Renal cortex interstitium (tissue), 11 donors: ENCODE data around the gene CHD1. TPM values are rescaled to one million over a fixed set of nuclear protein-coding genes. Genes with fewer than 3 reads are reported as not detected.

Source experiments
- DNase-seq, 11 donors: peaks; one replicate each; pipeline ENCODE4 v3.0.0-alpha.2; 2013; ENCODE audit warnings: low read depth in 9 of 11, low spot score in 4 of 11; ENCODE audit errors: extremely low read depth in 1 of 11
- polyA plus RNA-seq, 3 donors: library from polyadenylated mRNA; unstranded; fragments of 120-200 nt; gene quantifications; one replicate each; pipeline ENCODE4 v1.2.1, GENCODE V29; 2013; ENCODE audit not compliant: insufficient read length in 3 of 3

Gene CHD1
- polyA plus RNA-seq, 3 donors = 61.4 to 81.1 (median 76.9) TPM

GRCh38 chr5:98840946-98841345, 87.9 kb downstream of the CHD1 start:
- no peak for DNase-seq

- DNase-seq = peak in 4 of 11 donors; percentile 1 to 24 (median 14)
Observed at GRCh38 chr5:98839469-98840383, 89.1 kb downstream of the CHD1 start.

GRCh38 chr5:98836175-98836574, 92.6 kb downstream of the CHD1 start:
- DNase-seq = no peak

- no peak for DNase-seq
Observed at GRCh38 chr5:98827588-98828284, 101.1 kb downstream of the CHD1 start.

GRCh38 chr5:98827161-98827560, 101.6 kb downstream of the CHD1 start:
- peak in 9 of 11 donors; percentile 14 to 40 (median 22) for DNase-seq

- DNase-seq = no peak
Observed at GRCh38 chr5:98825582-98826375, 103.0 kb downstream of the CHD1 start.

GRCh38 chr5:98816582-98817222, 112.1 kb downstream of the CHD1 start:
- no peak for DNase-seq

- DNase-seq = no peak
Observed at GRCh38 chr5:98813755-98814154, 115.1 kb downstream of the CHD1 start.

- no peak for DNase-seq
Observed at GRCh38 chr5:98810206-98810605, 118.6 kb downstream of the CHD1 start.

- DNase-seq = no peak
Observed at GRCh38 chr5:98807806-98808205, 121.0 kb downstream of the CHD1 start.

GRCh38 chr5:98805070-98805469, 123.7 kb downstream of the CHD1 start:
- no peak for DNase-seq

- no peak for DNase-seq
Observed at GRCh38 chr5:98804066-98804465, 124.7 kb downstream of the CHD1 start.

Other genes starting within 250 kb of the CHD1 start
- 10 to 100 TPM; 12.3 to 14.9 (median 13.3) TPM for gene RGMB, start 155.3 kb downstream of the CHD1 start, polyA plus RNA-seq